ENCODE data around the gene MARCHF11.

Gene MARCHF11

GRCh38 chr5:16179511-16179935 lies at the start of gene MARCHF11:
Gene MARCHF11, minus strand, starts transcription at chr5:16179791. Its CDS starts 216 bp downstream, at chr5:16179575.
- DNase-seq = no peak

GRCh38 chr5:16225927-16226326 lies 46.3 kb upstream of the MARCHF11 start:
- no peak for DNase-seq

GRCh38 chr5:16192311-16192710 lies 12.7 kb upstream of the MARCHF11 start:
- DNase-seq = no peak

- DNase-seq = no peak
Observed at GRCh38 chr5:16180789-16181082, 1.1 kb upstream of the MARCHF11 start.

- no peak for DNase-seq
Observed at GRCh38 chr5:16179936-16180788, 571 bp upstream of the MARCHF11 start.

- DNase-seq = no peak
Observed at GRCh38 chr5:16178745-16179372, 732 bp downstream of the MARCHF11 start.

- DNase-seq = no peak
Observed at GRCh38 chr5:16169550-16169949, 10.0 kb downstream of the MARCHF11 start.

GRCh38 chr5:16160706-16161105 lies 18.9 kb downstream of the MARCHF11 start:
- DNase-seq = no peak

- DNase-seq = no peak
Observed at GRCh38 chr5:16159636-16160035, 20.0 kb downstream of the MARCHF11 start.

GRCh38 chr5:16156152-16156551 lies 23.4 kb downstream of the MARCHF11 start:
- no peak for DNase-seq

- DNase-seq = no peak
Observed at GRCh38 chr5:16152601-16153568, 26.7 kb downstream of the MARCHF11 start.

- no peak for DNase-seq
Observed at GRCh38 chr5:16149621-16150020, 30.0 kb downstream of the MARCHF11 start.

GRCh38 chr5:16147179-16147900 lies 32.3 kb downstream of the MARCHF11 start:
- DNase-seq = no peak

GRCh38 chr5:16144416-16144815 lies 35.2 kb downstream of the MARCHF11 start:
- DNase-seq = no peak

GRCh38 chr5:16143361-16144049 lies 36.1 kb downstream of the MARCHF11 start:
- no peak for DNase-seq

- no peak for DNase-seq
Observed at GRCh38 chr5:16140944-16141343, 38.6 kb downstream of the MARCHF11 start.

GRCh38 chr5:16140417-16140816 lies 39.2 kb downstream of the MARCHF11 start:
- DNase-seq = no peak

- no peak for DNase-seq
Observed at GRCh38 chr5:16137177-16137576, 42.4 kb downstream of the MARCHF11 start.

- DNase-seq = no peak
Observed at GRCh38 chr5:16135506-16135905, 44.1 kb downstream of the MARCHF11 start.

- no peak for DNase-seq
Observed at GRCh38 chr5:16135003-16135402, 44.6 kb downstream of the MARCHF11 start.

- no peak for DNase-seq
Observed at GRCh38 chr5:16134204-16134603, 45.4 kb downstream of the MARCHF11 start.

- DNase-seq = no peak
Observed at GRCh38 chr5:16131878-16132277, 47.7 kb downstream of the MARCHF11 start.

All from stimulated activated naive CD4-positive, alpha-beta T cell treated with Interleukin-2 at 50 U/mL for 16 hours (primary cell).